ENCODE data around the gene PCDH8.

The PCDH8 gene

DNA sequence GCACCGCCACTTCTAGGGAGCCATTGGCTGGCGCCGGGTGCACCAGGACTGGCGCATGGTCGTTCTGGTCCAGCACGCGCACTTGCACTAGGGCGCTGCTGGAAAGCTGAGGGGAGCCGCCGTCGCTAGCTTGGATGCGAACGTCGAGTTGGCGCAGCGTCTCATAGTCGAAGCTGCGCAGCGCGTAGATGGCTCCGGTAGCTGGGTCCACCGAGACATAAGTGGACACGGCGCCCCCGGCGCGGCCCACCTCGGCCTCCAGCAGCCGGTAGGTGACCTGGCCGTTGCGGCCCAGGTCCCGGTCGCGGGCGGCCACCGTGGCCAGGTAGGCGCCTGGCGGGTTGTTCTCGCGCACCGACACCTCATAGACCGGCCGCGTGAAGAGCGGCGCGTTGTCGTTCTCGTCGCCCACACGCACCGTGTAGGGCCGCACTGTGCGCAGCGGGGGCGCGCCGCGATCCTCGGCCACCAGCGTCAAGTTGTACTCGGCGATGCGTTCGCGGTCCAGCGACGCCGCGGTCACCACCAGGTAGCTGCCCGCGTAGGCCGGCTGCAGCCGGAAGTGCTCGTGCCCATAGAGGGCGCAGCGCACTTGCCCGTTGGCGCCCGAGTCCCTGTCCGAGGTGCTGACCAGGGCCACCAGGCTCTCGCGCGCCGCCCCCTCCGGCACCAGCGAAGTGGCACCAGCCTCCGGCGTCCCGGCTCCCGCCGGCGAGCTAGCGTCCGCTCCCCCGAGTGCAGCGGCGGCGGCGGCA is 1.7 kb downstream of the PCDH8 start:
- Histone ChIP-seq H3K9me3 (no peaks in the 10 kb centered on the region), H3K27me3 (peaks cover 100% of the 10 kb centered on the region), H3K4me1 (ENCODE audit: control insufficient read depth in 1 of 2, insufficient read depth in 1 of 2, low read depth in 1 of 2, low read length in 1 of 2) (peaks cover 38 to 50% of the 10 kb centered on the region in 2 experiments), H3K36me3 (no peaks in the 10 kb centered on the region), H3K27ac (no peak overlapping the region), H3K4me3 (ENCODE audit: low read depth in 1 of 2, low read length in 1 of 2) (peak overlapping the region in 1 of 2 experiments; percentile 30)
- TF ChIP-seq, protein P1, sequence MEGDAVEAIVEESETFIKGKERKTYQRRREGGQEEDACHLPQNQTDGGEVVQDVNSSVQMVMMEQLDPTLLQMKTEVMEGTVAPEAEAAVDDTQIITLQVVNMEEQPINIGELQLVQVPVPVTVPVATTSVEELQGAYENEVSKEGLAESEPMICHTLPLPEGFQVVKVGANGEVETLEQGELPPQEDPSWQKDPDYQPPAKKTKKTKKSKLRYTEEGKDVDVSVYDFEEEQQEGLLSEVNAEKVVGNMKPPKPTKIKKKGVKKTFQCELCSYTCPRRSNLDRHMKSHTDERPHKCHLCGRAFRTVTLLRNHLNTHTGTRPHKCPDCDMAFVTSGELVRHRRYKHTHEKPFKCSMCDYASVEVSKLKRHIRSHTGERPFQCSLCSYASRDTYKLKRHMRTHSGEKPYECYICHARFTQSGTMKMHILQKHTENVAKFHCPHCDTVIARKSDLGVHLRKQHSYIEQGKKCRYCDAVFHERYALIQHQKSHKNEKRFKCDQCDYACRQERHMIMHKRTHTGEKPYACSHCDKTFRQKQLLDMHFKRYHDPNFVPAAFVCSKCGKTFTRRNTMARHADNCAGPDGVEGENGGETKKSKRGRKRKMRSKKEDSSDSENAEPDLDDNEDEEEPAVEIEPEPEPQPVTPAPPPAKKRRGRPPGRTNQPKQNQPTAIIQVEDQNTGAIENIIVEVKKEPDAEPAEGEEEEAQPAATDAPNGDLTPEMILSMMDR (IDR thresholded peaks at IDR 0.05), result no peak

- Histone ChIP-seq H3K4me3 (ENCODE audit: low read depth in 1 of 2, low read length in 1 of 2) (peak overlapping the region in 1 of 2 experiments; percentile 30), H3K9me3 (no peaks in the 10 kb centered on the region), H3K36me3 (no peaks in the 10 kb centered on the region), H3K27me3 (peaks cover 100% of the 10 kb centered on the region), H3K4me1 (ENCODE audit: control insufficient read depth in 1 of 2, insufficient read depth in 1 of 2, low read depth in 1 of 2, low read length in 1 of 2) (peaks cover 30 to 42% of the 10 kb centered on the region in 2 experiments), H3K27ac (no peak overlapping the region)
- TF ChIP-seq, protein P1 (IDR thresholded peaks at IDR 0.05), result no peak
Observed at GRCh38 chr13:52845766-52846566, 2.5 kb downstream of the PCDH8 start.

GRCh38 chr13:52845334-52845761 is 3.1 kb downstream of the PCDH8 start:
- Histone ChIP-seq H3K36me3 (no peaks in the 10 kb centered on the region), H3K27ac (no peak overlapping the region), H3K4me3 (ENCODE audit: low read depth in 1 of 2, low read length in 1 of 2) (peak overlapping the region in 1 of 2 experiments; percentile 30), H3K9me3 (no peaks in the 10 kb centered on the region), H3K27me3 (peaks cover 100% of the 10 kb centered on the region), H3K4me1 (ENCODE audit: control insufficient read depth in 1 of 2, insufficient read depth in 1 of 2, low read depth in 1 of 2, low read length in 1 of 2) (peaks cover 24 to 36% of the 10 kb centered on the region in 2 experiments)
- TF ChIP-seq, protein P1 (IDR thresholded peaks at IDR 0.05), result no peak

GRCh38 chr13:52844836-52845235 is 3.6 kb downstream of the PCDH8 start:
- TF ChIP-seq, protein P1 (IDR thresholded peaks at IDR 0.05), result no peak
- Histone ChIP-seq H3K27me3 (peaks cover 100% of the 10 kb centered on the region), H3K36me3 (no peaks in the 10 kb centered on the region), H3K4me1 (ENCODE audit: control insufficient read depth in 1 of 2, insufficient read depth in 1 of 2, low read depth in 1 of 2, low read length in 1 of 2) (peaks cover 24 to 36% of the 10 kb centered on the region in 2 experiments), H3K4me3 (ENCODE audit: low read depth in 1 of 2, low read length in 1 of 2) (no peak overlapping the region), H3K9me3 (no peaks in the 10 kb centered on the region), H3K27ac (no peak overlapping the region)

GRCh38 chr13:52842441-52842840 is 6.0 kb downstream of the PCDH8 start:
- TF ChIP-seq, protein P1 (IDR thresholded peaks at IDR 0.05), result no peak
- Histone ChIP-seq H3K9me3 (no peaks in the 10 kb centered on the region), H3K27me3 (peaks cover 100% of the 10 kb centered on the region)

More at GRCh38 chr13:52842441-52842840, 6.0 kb downstream of the PCDH8 start:
- H3K36me3 ChIP-seq, result no peaks in the 10 kb centered on the region
- no peak overlapping the region for H3K4me3 ChIP-seq (ENCODE audit: low read depth in 1 of 2, low read length in 1 of 2)
- H3K4me1 ChIP-seq (ENCODE audit: control insufficient read depth in 1 of 2, insufficient read depth in 1 of 2, low read depth in 1 of 2, low read length in 1 of 2), result peaks cover 18 to 24% of the 10 kb centered on the region in 2 experiments
- no peak overlapping the region for H3K27ac ChIP-seq
